ENCODE results near the gene KCTD2. TPM values are rescaled to one million over a fixed set of nuclear protein-coding genes. Genes with fewer than 3 reads are reported as not detected.
A peak's percentile ranks its signal among the peaks of the same experiment; 100 is the strongest.

The KCTD2 gene
- total and polyA plus RNA-seq, 3 donors from 2014 or later: 88.9 to 135 (median 122) TPM

DNA sequence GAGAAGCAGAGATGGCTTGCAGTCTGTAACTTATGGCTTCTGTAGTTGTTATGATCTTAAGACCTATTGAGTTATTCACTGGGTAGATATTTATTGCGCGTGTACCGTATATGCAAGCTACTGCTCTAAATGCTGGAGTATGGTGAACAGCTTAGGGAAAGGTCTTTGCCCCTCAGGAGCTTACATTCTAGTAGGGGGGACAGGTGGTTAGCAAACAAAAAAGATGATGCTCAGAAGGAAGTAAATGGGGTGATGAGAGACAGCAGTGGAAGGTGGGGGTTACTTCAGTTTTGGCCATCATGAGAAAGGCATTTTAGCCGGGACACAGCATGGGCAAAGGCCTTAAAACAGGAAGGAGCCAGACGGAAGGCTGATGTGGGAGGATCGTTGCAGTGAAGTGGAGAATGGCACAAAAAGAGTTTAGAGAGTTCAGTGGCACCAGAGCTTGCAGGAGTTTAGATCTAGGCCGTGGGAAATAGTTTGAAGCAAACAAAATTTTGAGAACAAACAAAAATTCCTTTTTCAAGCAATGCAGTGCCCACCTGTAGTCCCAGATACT, 64.8 kb downstream of the KCTD2 start:
- WGBS, 2 donors: 84 to 86% methylated on average over 7 of the region's 7 CpGs
- intact Hi-C loops (cut with DNase I; ENCODE audit: low total_unique reads): loop anchor here (10.0 kb wide), 2 partner anchors 93 to 147 kb away; partner anchors contain the start of gene NUP85
- no peak for TF ChIP-seq POLR2A (IDR thresholded peaks at IDR 0.05)
- TF ChIP-seq, protein P1, sequence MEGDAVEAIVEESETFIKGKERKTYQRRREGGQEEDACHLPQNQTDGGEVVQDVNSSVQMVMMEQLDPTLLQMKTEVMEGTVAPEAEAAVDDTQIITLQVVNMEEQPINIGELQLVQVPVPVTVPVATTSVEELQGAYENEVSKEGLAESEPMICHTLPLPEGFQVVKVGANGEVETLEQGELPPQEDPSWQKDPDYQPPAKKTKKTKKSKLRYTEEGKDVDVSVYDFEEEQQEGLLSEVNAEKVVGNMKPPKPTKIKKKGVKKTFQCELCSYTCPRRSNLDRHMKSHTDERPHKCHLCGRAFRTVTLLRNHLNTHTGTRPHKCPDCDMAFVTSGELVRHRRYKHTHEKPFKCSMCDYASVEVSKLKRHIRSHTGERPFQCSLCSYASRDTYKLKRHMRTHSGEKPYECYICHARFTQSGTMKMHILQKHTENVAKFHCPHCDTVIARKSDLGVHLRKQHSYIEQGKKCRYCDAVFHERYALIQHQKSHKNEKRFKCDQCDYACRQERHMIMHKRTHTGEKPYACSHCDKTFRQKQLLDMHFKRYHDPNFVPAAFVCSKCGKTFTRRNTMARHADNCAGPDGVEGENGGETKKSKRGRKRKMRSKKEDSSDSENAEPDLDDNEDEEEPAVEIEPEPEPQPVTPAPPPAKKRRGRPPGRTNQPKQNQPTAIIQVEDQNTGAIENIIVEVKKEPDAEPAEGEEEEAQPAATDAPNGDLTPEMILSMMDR (IDR thresholded peaks at IDR 0.05): no peak
- Histone ChIP-seq H3K27me3 (no peaks in the 10 kb centered on the region), H3K4me3 (no peak overlapping the region), H3K27ac (no peak overlapping the region), H3K4me1 (peaks cover 16% of the 10 kb centered on the region), H3K9me3 (no peaks in the 10 kb centered on the region), H3K36me3 (ENCODE audit: low read depth, missing control alignments) (no peaks in the 10 kb centered on the region)
- no peak for DNase-seq

- intact Hi-C loops (cut with DNase I; ENCODE audit: low total_unique reads): loop anchor here (10.0 kb wide), 2 partner anchors 91 to 149 kb away; partner anchors contain the start of gene NUP85
- H3K4me1 ChIP-seq: peaks cover 14% of the 10 kb centered on the region
Observed at GRCh38 chr17:75113798-75114551, 67.0 kb downstream of the KCTD2 start.

DNA sequence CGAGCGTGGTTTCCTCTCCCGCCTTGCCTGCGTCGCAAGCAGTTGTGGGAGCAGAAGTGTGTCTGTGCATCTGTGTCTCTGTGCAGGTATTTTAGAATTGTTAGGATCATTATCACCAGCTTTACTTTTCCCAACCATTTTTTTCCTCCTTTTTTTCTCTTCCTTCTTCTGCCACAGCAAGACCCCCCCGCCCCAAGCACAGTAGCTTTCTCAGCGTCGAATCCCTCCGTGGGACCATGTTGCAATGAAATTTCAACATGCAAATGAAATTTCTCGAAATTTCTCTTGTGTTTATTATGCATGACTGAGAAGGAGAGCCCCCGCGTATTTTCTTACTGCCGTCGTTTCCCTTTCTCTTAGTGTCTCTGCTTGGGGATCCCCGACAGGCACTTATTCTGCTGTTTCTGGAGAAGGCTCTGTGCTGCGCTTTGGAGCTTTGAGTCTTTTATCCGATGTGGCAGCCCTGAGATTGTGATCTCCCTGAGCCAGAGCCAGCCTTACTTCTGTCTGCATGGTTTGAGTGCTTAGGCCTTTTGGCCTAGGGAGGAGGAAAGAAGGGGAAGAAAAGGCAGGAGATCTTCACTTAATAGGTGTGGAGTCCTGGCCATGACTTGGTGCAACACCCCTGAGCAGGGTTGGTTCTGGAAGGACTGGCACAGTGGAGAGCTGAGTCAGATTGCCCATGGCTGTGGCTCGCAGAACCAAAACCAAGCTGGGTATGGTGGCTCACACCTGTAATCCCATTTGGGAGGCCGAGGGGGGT, 67.7 kb downstream of the KCTD2 start:
- H3K27ac ChIP-seq: peak overlapping the region; percentile 71 to 80
- no peaks in the 10 kb centered on the region for H3K27me3 ChIP-seq
- intact Hi-C loops (cut with DNase I; ENCODE audit: low total_unique reads): loop anchor here (10.0 kb wide), 2 partner anchors 90 to 150 kb away; partner anchors contain the start of gene NUP85
- H3K4me1 ChIP-seq: peaks cover 9% of the 10 kb centered on the region
- H3K9me3 ChIP-seq: no peaks in the 10 kb centered on the region
- no peaks in the 10 kb centered on the region for H3K36me3 ChIP-seq (ENCODE audit: low read depth, missing control alignments)
- 33 to 39% methylated on average over 19 of the region's 19 CpGs for WGBS, 2 donors
- H3K4me3 ChIP-seq: peak overlapping the region; percentile 34 to 58
- DNase-seq: no peak
- TF ChIP-seq, protein P1 (IDR thresholded peaks at IDR 0.05): no peak
- TF ChIP-seq POLR2A (IDR thresholded peaks at IDR 0.05): no peak

More at GRCh38 chr17:75113798-75114551, 67.0 kb downstream of the KCTD2 start:
- H3K9me3 ChIP-seq: no peaks in the 10 kb centered on the region
- WGBS, 2 donors: 0 to 3% methylated on average over 6 to 22 of the region's 22 CpGs
- peak overlapping the region; percentile 34 to 58 for H3K4me3 ChIP-seq
- no peak for TF ChIP-seq POLR2A (IDR thresholded peaks at IDR 0.05)
- TF ChIP-seq, protein P1 (IDR thresholded peaks at IDR 0.05): peak; percentile 90 to 99 (median 94)
- peak; percentile 97 for DNase-seq
- peak overlapping the region; percentile 71 to 80 for H3K27ac ChIP-seq
- no peaks in the 10 kb centered on the region for H3K36me3 ChIP-seq (ENCODE audit: low read depth, missing control alignments)
- H3K27me3 ChIP-seq: no peaks in the 10 kb centered on the region

Small RNAs within 50 kb of the gene (small RNA-seq; reads per million reads assigned to genes)
- gene AC111186.1 (0 reads per million in 2 donors), gene RF00019 (0 reads per million in 2 donors), gene RN7SL573P (0 reads per million in 2 donors), gene RNU6-362P (0 reads per million in 2 donors)

Other genes with a start within 250 kb of the KCTD2 start
- gene GRIN2C, start 187.3 kb upstream of the KCTD2 start, total RNA-seq: 10 to 100 TPM; 20.1 to 20.8 TPM
- gene GRIN2C, start 187.3 kb upstream of the KCTD2 start, polyA plus RNA-seq (ENCODE audit: insufficient read depth, low read depth, low replicate concordance): 7.7 TPM
- gene FDXR, start 174.2 kb upstream of the KCTD2 start, total RNA-seq: 100 to 1,000 TPM; 204 to 216 TPM
- 97.1 TPM for gene FDXR, start 174.2 kb upstream of the KCTD2 start, polyA plus RNA-seq (ENCODE audit: insufficient read depth, low read depth, low replicate concordance)
- gene FADS6, start 153.6 kb upstream of the KCTD2 start, total RNA-seq: 1 to 10 TPM; 1.4 to 2.0 TPM
- 0.95 TPM for gene FADS6, start 153.6 kb upstream of the KCTD2 start, polyA plus RNA-seq (ENCODE audit: insufficient read depth, low read depth, low replicate concordance)
- gene USH1G, start 124.0 kb upstream of the KCTD2 start, total RNA-seq: 1 to 10 TPM; 2.0 to 2.1 TPM
- gene USH1G, start 124.0 kb upstream of the KCTD2 start, polyA plus RNA-seq (ENCODE audit: insufficient read depth, low read depth, low replicate concordance): 1.1 TPM
- gene OTOP2, start 123.0 kb upstream of the KCTD2 start, total RNA-seq: 1 to 10 TPM; 2.4 to 5.7 TPM
- gene OTOP2, start 123.0 kb upstream of the KCTD2 start, polyA plus RNA-seq (ENCODE audit: insufficient read depth, low read depth, low replicate concordance): 5.7 TPM
- gene OTOP3, start 111.3 kb upstream of the KCTD2 start, total RNA-seq: under 1 TPM in 1 of 2 donors, not detected in 1; 0.12 TPM
- not detected for gene OTOP3, start 111.3 kb upstream of the KCTD2 start, polyA plus RNA-seq (ENCODE audit: insufficient read depth, low read depth, low replicate concordance)
- gene HID1, start 74.5 kb upstream of the KCTD2 start, total RNA-seq: 10 to 100 TPM; 40.9 to 45.8 TPM
- gene HID1, start 74.5 kb upstream of the KCTD2 start, polyA plus RNA-seq (ENCODE audit: insufficient read depth, low read depth, low replicate concordance): 18.6 TPM
- 10 to 100 TPM; 39.5 to 39.6 TPM for gene CDR2L, start 59.6 kb upstream of the KCTD2 start, total RNA-seq
- gene CDR2L, start 59.6 kb upstream of the KCTD2 start, polyA plus RNA-seq (ENCODE audit: insufficient read depth, low read depth, low replicate concordance): 16.6 TPM
- 10 to 100 TPM; 24.3 to 38.1 TPM for gene MRPL58, start 34.6 kb upstream of the KCTD2 start, total RNA-seq
- 20.9 TPM for gene MRPL58, start 34.6 kb upstream of the KCTD2 start, polyA plus RNA-seq (ENCODE audit: insufficient read depth, low read depth, low replicate concordance)
- 100 to 1,000 TPM; 126 to 148 TPM for gene ATP5PD, start 256 bp upstream of the KCTD2 start, total RNA-seq
- gene ATP5PD, start 256 bp upstream of the KCTD2 start, polyA plus RNA-seq (ENCODE audit: insufficient read depth, low read depth, low replicate concordance): 190 TPM
- 10 to 100 TPM in 1 of 2 donors, 1 to 10 TPM in 1; 6.4 to 11.1 TPM for gene SLC16A5, start 40.7 kb downstream of the KCTD2 start, total RNA-seq
- gene SLC16A5, start 40.7 kb downstream of the KCTD2 start, polyA plus RNA-seq (ENCODE audit: insufficient read depth, low read depth, low replicate concordance): 6.9 TPM
- gene ARMC7, start 62.7 kb downstream of the KCTD2 start, total RNA-seq: 10 to 100 TPM in 1 of 2 donors, 1 to 10 TPM in 1; 10.0 to 11.8 TPM
- 12.6 TPM for gene ARMC7, start 62.7 kb downstream of the KCTD2 start, polyA plus RNA-seq (ENCODE audit: insufficient read depth, low read depth, low replicate concordance)
- gene NT5C, start 84.5 kb downstream of the KCTD2 start, total RNA-seq: 10 to 100 TPM; 76.5 to 83.6 TPM
- gene NT5C, start 84.5 kb downstream of the KCTD2 start, polyA plus RNA-seq (ENCODE audit: insufficient read depth, low read depth, low replicate concordance): 22.2 TPM
- 100 to 1,000 TPM; 234 to 371 TPM for gene JPT1, start 107.3 kb downstream of the KCTD2 start, total RNA-seq
- 758 TPM for gene JPT1, start 107.3 kb downstream of the KCTD2 start, polyA plus RNA-seq (ENCODE audit: insufficient read depth, low read depth, low replicate concordance)
- gene SUMO2, start 135.7 kb downstream of the KCTD2 start, total RNA-seq: 100 to 1,000 TPM in 1 of 2 donors, 10 to 100 TPM in 1; 92.3 to 102 TPM
- gene SUMO2, start 135.7 kb downstream of the KCTD2 start, polyA plus RNA-seq (ENCODE audit: insufficient read depth, low read depth, low replicate concordance): 484 TPM
- 10 to 100 TPM; 57.8 to 76.1 TPM for gene NUP85, start 158.5 kb downstream of the KCTD2 start, total RNA-seq
- 52.6 TPM for gene NUP85, start 158.5 kb downstream of the KCTD2 start, polyA plus RNA-seq (ENCODE audit: insufficient read depth, low read depth, low replicate concordance)
- gene GGA3, start 214.4 kb downstream of the KCTD2 start, total RNA-seq: 10 to 100 TPM; 46.8 to 50.2 TPM
- gene GGA3, start 214.4 kb downstream of the KCTD2 start, polyA plus RNA-seq (ENCODE audit: insufficient read depth, low read depth, low replicate concordance): 42.9 TPM
- 10 to 100 TPM; 53.3 to 72.9 TPM for gene MRPS7, start 214.7 kb downstream of the KCTD2 start, total RNA-seq
- 83.5 TPM for gene MRPS7, start 214.7 kb downstream of the KCTD2 start, polyA plus RNA-seq (ENCODE audit: insufficient read depth, low read depth, low replicate concordance)
- 10 to 100 TPM; 34.5 to 35.3 TPM for gene MIF4GD, start 224.0 kb downstream of the KCTD2 start, total RNA-seq
- 37.1 TPM for gene MIF4GD, start 224.0 kb downstream of the KCTD2 start, polyA plus RNA-seq (ENCODE audit: insufficient read depth, low read depth, low replicate concordance)
- gene SLC25A19, start 242.2 kb downstream of the KCTD2 start, total RNA-seq: 10 to 100 TPM; 34.3 to 44.6 TPM
- 98.0 TPM for gene SLC25A19, start 242.2 kb downstream of the KCTD2 start, polyA plus RNA-seq (ENCODE audit: insufficient read depth, low read depth, low replicate concordance)

Data from testis (tissue), 3 donors.